Measurements from ENCODE around the gene RASSF6. TPM values are rescaled to one million over a fixed set of nuclear protein-coding genes. Genes with fewer than 3 reads are reported as not detected.

The RASSF6 gene
- total and polyA plus RNA-seq, 7 experiments from 2014 or later = 0.04 to 0.42 (median 0.14) TPM; not detected in 1

GRCh38 chr4:73606465-73606974 is 13.7 kb downstream of the RASSF6 start:
- H3K27me3 ChIP-seq (ENCODE audit: control insufficient read depth in 2 of 2, insufficient read depth in 2 of 2, low read length in 2 of 2) = no peaks in the 10 kb centered on the region
- CTCF ChIA-PET = no interaction called here
- intact Hi-C loops (cut with micrococcal nuclease) = no loop called here
- Mint-ChIP-seq H3K27me3 (peaks cover 0 to 15% (median 12%) of the 10 kb centered on the region in 5 donors), H3K4me3 (peak overlapping the region in 1 of 10 donors; percentile 4), H3K9me3 (peaks cover 0 to 3% (median 0%) of the 10 kb centered on the region in 11 donors), H3K4me1 (peaks cover 0 to 20% (median 16%) of the 10 kb centered on the region in 7 donors), H3K27ac (peak overlapping the region in 1 of 9 donors; percentile 36), H3K36me3 (peaks cover 0 to 2% (median 0%) of the 10 kb centered on the region in 5 donors)
- no peak overlapping the region for H3K4me3 ChIP-seq (ENCODE audit: low read length)
- H3K4me1 ChIP-seq (ENCODE audit: control insufficient read depth in 2 of 2, insufficient read depth in 2 of 2, low read length in 2 of 2) = no peaks in the 10 kb centered on the region
- POLR2A ChIA-PET = no interaction called here
- DNase-seq (peak in 1 of 9 donors; percentile 23), ATAC-seq (peak; percentile 14)
- no peaks in the 10 kb centered on the region for H3K9me3 ChIP-seq (ENCODE audit: control insufficient read depth in 2 of 3, low read length in 3 of 3)
- H3K27ac ChIP-seq (ENCODE audit: low read depth, low read length) = no peak overlapping the region
- no peaks in the 10 kb centered on the region for H3K36me3 ChIP-seq (ENCODE audit: control insufficient read depth in 2 of 3, insufficient read depth in 3 of 3, low read length in 3 of 3)

- no peaks in the 10 kb centered on the region for H3K9me3 ChIP-seq (ENCODE audit: control insufficient read depth in 2 of 3, low read length in 3 of 3)
- ChIA-PET POLR2A (no interaction called here), CTCF (interaction anchor here (0.8 kb wide), 1 partner anchor 48 kb away, joined by 3 read pairs; no protein-coding TSS in a partner anchor)
- intact Hi-C loops (cut with micrococcal nuclease) = no loop called here
- Mint-ChIP-seq H3K4me3 (no peak overlapping the region), H3K4me1 (peaks cover 0 to 20% (median 16%) of the 10 kb centered on the region in 7 donors), H3K27ac (no peak overlapping the region), H3K9me3 (peaks cover 0 to 6% (median 0%) of the 10 kb centered on the region in 11 donors), H3K36me3 (peaks cover 0 to 2% (median 0%) of the 10 kb centered on the region in 5 donors), H3K27me3 (peaks cover 0 to 13% (median 4%) of the 10 kb centered on the region in 5 donors)
- H3K27me3 ChIP-seq (ENCODE audit: control insufficient read depth in 2 of 2, insufficient read depth in 2 of 2, low read length in 2 of 2) = no peaks in the 10 kb centered on the region
- H3K27ac ChIP-seq (ENCODE audit: low read depth, low read length) = no peak overlapping the region
- no peak for DNase-seq
- H3K4me3 ChIP-seq (ENCODE audit: low read length) = no peak overlapping the region
- no peaks in the 10 kb centered on the region for H3K4me1 ChIP-seq (ENCODE audit: control insufficient read depth in 2 of 2, insufficient read depth in 2 of 2, low read length in 2 of 2)
- H3K36me3 ChIP-seq (ENCODE audit: control insufficient read depth in 2 of 3, insufficient read depth in 3 of 3, low read length in 3 of 3) = no peaks in the 10 kb centered on the region
- no peak for ATAC-seq
Observed at GRCh38 chr4:73603854-73604584, 16.2 kb downstream of the RASSF6 start.

- peaks cover 0 to 6% (median 0%) of the 10 kb centered on the region in 11 donors for H3K9me3 Mint-ChIP-seq
- ATAC-seq = no peak
- intact Hi-C loops (cut with micrococcal nuclease) = no loop called here
Observed at GRCh38 chr4:73603271-73603710, 16.9 kb downstream of the RASSF6 start.

GRCh38 chr4:73600954-73601353 is 19.3 kb downstream of the RASSF6 start:
- Histone ChIP-seq H3K4me1 (ENCODE audit: control insufficient read depth in 2 of 2, insufficient read depth in 2 of 2, low read length in 2 of 2) (no peaks in the 10 kb centered on the region), H3K4me3 (ENCODE audit: low read length) (no peak overlapping the region), H3K27ac (ENCODE audit: low read depth, low read length) (no peak overlapping the region), H3K36me3 (ENCODE audit: control insufficient read depth in 2 of 3, insufficient read depth in 3 of 3, low read length in 3 of 3) (no peaks in the 10 kb centered on the region), H3K9me3 (ENCODE audit: control insufficient read depth in 2 of 3, low read length in 3 of 3) (no peaks in the 10 kb centered on the region), H3K27me3 (ENCODE audit: control insufficient read depth in 2 of 2, insufficient read depth in 2 of 2, low read length in 2 of 2) (no peaks in the 10 kb centered on the region)
- peaks cover 0 to 6% (median 0%) of the 10 kb centered on the region in 11 donors for H3K9me3 Mint-ChIP-seq
- DNase-seq = no peak
- H3K27me3 Mint-ChIP-seq = peaks cover 0 to 13% (median 2%) of the 10 kb centered on the region in 5 donors
- no peak overlapping the region for H3K27ac Mint-ChIP-seq
- peaks cover 0 to 3% (median 0%) of the 10 kb centered on the region in 5 donors for H3K36me3 Mint-ChIP-seq
- intact Hi-C loops (cut with micrococcal nuclease) = no loop called here
- no peak for ATAC-seq
- ChIA-PET CTCF (no interaction called here), POLR2A (no interaction called here)
- H3K4me3 Mint-ChIP-seq = no peak overlapping the region
- H3K4me1 Mint-ChIP-seq = peaks cover 0 to 6% (median 5%) of the 10 kb centered on the region in 7 donors

More at GRCh38 chr4:73603271-73603710, 16.9 kb downstream of the RASSF6 start:
- POLR2A ChIA-PET = no interaction called here
- H3K27ac Mint-ChIP-seq = no peak overlapping the region
- peaks cover 0 to 13% (median 4%) of the 10 kb centered on the region in 5 donors for H3K27me3 Mint-ChIP-seq
- CTCF ChIA-PET = no interaction called here
- no peaks in the 10 kb centered on the region for H3K4me1 ChIP-seq (ENCODE audit: control insufficient read depth in 2 of 2, insufficient read depth in 2 of 2, low read length in 2 of 2)
- H3K4me3 ChIP-seq (ENCODE audit: low read length) = no peak overlapping the region
- H3K27ac ChIP-seq (ENCODE audit: low read depth, low read length) = no peak overlapping the region
- peaks cover 0 to 20% (median 16%) of the 10 kb centered on the region in 7 donors for H3K4me1 Mint-ChIP-seq
- no peaks in the 10 kb centered on the region for H3K9me3 ChIP-seq (ENCODE audit: control insufficient read depth in 2 of 3, low read length in 3 of 3)
- no peaks in the 10 kb centered on the region for H3K36me3 ChIP-seq (ENCODE audit: control insufficient read depth in 2 of 3, insufficient read depth in 3 of 3, low read length in 3 of 3)
- DNase-seq = no peak
- no peak overlapping the region for H3K4me3 Mint-ChIP-seq
- H3K27me3 ChIP-seq (ENCODE audit: control insufficient read depth in 2 of 2, insufficient read depth in 2 of 2, low read length in 2 of 2) = no peaks in the 10 kb centered on the region
- H3K36me3 Mint-ChIP-seq = peaks cover 0 to 2% (median 0%) of the 10 kb centered on the region in 5 donors

GRCh38 chr4:73599182-73599581 is 21.1 kb downstream of the RASSF6 start:
- ChIA-PET POLR2A (no interaction called here), CTCF (no interaction called here)
- peaks cover 0 to 13% (median 4%) of the 10 kb centered on the region in 5 donors for H3K27me3 Mint-ChIP-seq
- H3K27ac ChIP-seq (ENCODE audit: low read depth, low read length) = no peak overlapping the region
- DNase-seq (no peak), ATAC-seq (no peak)
- H3K36me3 Mint-ChIP-seq = peaks cover 0 to 3% (median 0%) of the 10 kb centered on the region in 5 donors
- H3K4me3 ChIP-seq (ENCODE audit: low read length) = no peak overlapping the region
- no peaks in the 10 kb centered on the region for H3K9me3 ChIP-seq (ENCODE audit: control insufficient read depth in 2 of 3, low read length in 3 of 3)
- no peaks in the 10 kb centered on the region for H3K27me3 ChIP-seq (ENCODE audit: control insufficient read depth in 2 of 2, insufficient read depth in 2 of 2, low read length in 2 of 2)
- no peaks in the 10 kb centered on the region for H3K4me1 ChIP-seq (ENCODE audit: control insufficient read depth in 2 of 2, insufficient read depth in 2 of 2, low read length in 2 of 2)
- no peak overlapping the region for H3K27ac Mint-ChIP-seq
- H3K4me3 Mint-ChIP-seq = no peak overlapping the region
- H3K4me1 Mint-ChIP-seq = peaks cover 0 to 2% (median 0%) of the 10 kb centered on the region in 7 donors
- H3K36me3 ChIP-seq (ENCODE audit: control insufficient read depth in 2 of 3, insufficient read depth in 3 of 3, low read length in 3 of 3) = no peaks in the 10 kb centered on the region
- intact Hi-C loops (cut with micrococcal nuclease) = no loop called here
- H3K9me3 Mint-ChIP-seq = peaks cover 0 to 6% (median 0%) of the 10 kb centered on the region in 11 donors

- peaks cover 0 to 2% (median 0%) of the 10 kb centered on the region in 7 donors for H3K4me1 Mint-ChIP-seq
- Histone ChIP-seq H3K36me3 (ENCODE audit: control insufficient read depth in 2 of 3, insufficient read depth in 3 of 3, low read length in 3 of 3) (no peaks in the 10 kb centered on the region), H3K27me3 (ENCODE audit: control insufficient read depth in 2 of 2, insufficient read depth in 2 of 2, low read length in 2 of 2) (no peaks in the 10 kb centered on the region), H3K27ac (ENCODE audit: low read depth, low read length) (no peak overlapping the region), H3K4me3 (ENCODE audit: low read length) (no peak overlapping the region), H3K4me1 (ENCODE audit: control insufficient read depth in 2 of 2, insufficient read depth in 2 of 2, low read length in 2 of 2) (no peaks in the 10 kb centered on the region), H3K9me3 (ENCODE audit: control insufficient read depth in 2 of 3, low read length in 3 of 3) (no peaks in the 10 kb centered on the region)
- POLR2A ChIA-PET = no interaction called here
- no peak overlapping the region for H3K4me3 Mint-ChIP-seq
- peaks cover 0 to 13% (median 4%) of the 10 kb centered on the region in 5 donors for H3K27me3 Mint-ChIP-seq
- no peak overlapping the region for H3K27ac Mint-ChIP-seq
- H3K36me3 Mint-ChIP-seq = peaks cover 0 to 3% (median 0%) of the 10 kb centered on the region in 5 donors
- intact Hi-C loops (cut with micrococcal nuclease) = no loop called here
- CTCF ChIA-PET = no interaction called here
- ATAC-seq (no peak), DNase-seq (no peak)
- peaks cover 0 to 6% (median 0%) of the 10 kb centered on the region in 11 donors for H3K9me3 Mint-ChIP-seq
Observed at GRCh38 chr4:73597594-73597993, 22.6 kb downstream of the RASSF6 start.
